PC-9 (cell line): Measurements from ENCODE around the gene CABP7. TPM values are rescaled to one million over a fixed set of nuclear protein-coding genes. Genes with fewer than 3 reads are reported as not detected.

Experiments used
- BruUV-seq: library from RNA; stranded (reverse); fragments of 400-500 nt; replicated peaks from 2 replicates; lab custom pipeline; 2021; lab: Mats Ljungman, UMichigan
- CTCF ChIA-PET: fragments of 300-600 bp; sonication (Branson Sonifier 250); formaldehyde crosslinking; loops from one replicate; lab custom pipeline; 2022; ENCODE audit warnings: antibody characterized with exemption; lab: Charles Lee
- POLR2A ChIA-PET: fragments of 300-600 bp; sonication (Branson Sonifier 250); formaldehyde crosslinking; loops from one replicate; lab custom pipeline; 2022; ENCODE audit warnings: antibody characterized with exemption; ENCODE audit not compliant: unreplicated experiment; lab: Charles Lee
- DNase-seq, 2 experiments: peaks; one replicate each; pipeline versions ENCODE4 v3.0.0 to v3.0.0-alpha.2; 2015 to 2022; ENCODE audit warnings: mixed read lengths in 1 of 2
- H2AFZ ChIP-seq: fragments of 200-600 bp; sonication (generic); 2 replicates; pipeline ENCODE4 v1.8.1; 2017; ENCODE audit warnings: antibody characterized with exemption
- H3F3A ChIP-seq: fragments of 200-600 bp; sonication (generic); 2 replicates; pipeline ENCODE4 v1.8.1; 2017; ENCODE audit warnings: antibody characterized with exemption, mild to moderate bottlenecking, low read depth; ENCODE audit not compliant: insufficient read depth
- H3K27ac ChIP-seq: fragments of 200-600 bp; sonication (generic); 2 replicates; pipeline ENCODE4 v1.6.1; 2016; ENCODE audit warnings: mixed run types
- H3K27me3 ChIP-seq: fragments of 200-600 bp; sonication (generic); 2 replicates; pipeline ENCODE4 v1.6.1; 2016; ENCODE audit warnings: low read depth, mixed run types; ENCODE audit not compliant: insufficient read depth
- H3K36me3 ChIP-seq: fragments of 200-600 bp; sonication (generic); 2 replicates; pipeline ENCODE4 v1.6.1; 2016; ENCODE audit warnings: low read depth, mixed run types
- H3K4me1 ChIP-seq: fragments of 200-600 bp; sonication (generic); replicated peaks from 2 replicates; pipeline ENCODE4 v1.6.1; 2016; ENCODE audit warnings: mixed run types; ENCODE audit not compliant: insufficient read depth
- H3K4me2 ChIP-seq: fragments of 200-600 bp; sonication (generic); 2 replicates; pipeline ENCODE4 v1.6.1; 2017; ENCODE audit warnings: mixed run types
- H3K4me3 ChIP-seq: fragments of 200-600 bp; sonication (generic); 2 replicates; pipeline ENCODE4 v1.6.1; 2016; ENCODE audit warnings: mixed run types
- H3K79me2 ChIP-seq: fragments of 200-600 bp; sonication (generic); 2 replicates; pipeline ENCODE4 v1.6.1; 2017; ENCODE audit warnings: low read depth, mixed run types
- H3K9me2 ChIP-seq: fragments of 200-600 bp; sonication (generic); 2 replicates; pipeline ENCODE4 v1.8.1; 2017; ENCODE audit warnings: mild to moderate bottlenecking; ENCODE audit not compliant: insufficient read depth
- H3K9me3 ChIP-seq: fragments of 200-600 bp; sonication (generic); 2 replicates; pipeline ENCODE4 v1.8.1; 2016; ENCODE audit warnings: low read depth; ENCODE audit not compliant: insufficient read depth
- H4K20me1 ChIP-seq: fragments of 200-600 bp; sonication (generic); 2 replicates; pipeline ENCODE4 v1.8.1; 2017; ENCODE audit not compliant: insufficient read depth
- CTCF ChIP-seq: fragments of 200-600 bp; sonication (generic); conservative IDR thresholded peaks from 2 replicates; pipeline ENCODE4 v1.6.1; 2017; ENCODE audit warnings: mixed run types, antibody characterized with exemption, mild to moderate bottlenecking, moderate library complexity
- EZH2 ChIP-seq: fragments of 200-600 bp; sonication (generic); IDR thresholded peaks from 2 replicates; pipeline ENCODE4 v1.8.0; 2017; ENCODE audit warnings: antibody characterized with exemption, low read depth
- intact Hi-C: fragments of 100-400 bp; cut with micrococcal nuclease; formaldehyde crosslinking; loops from one replicate; pipeline ENCODE4 v1.10.0; 2022; ENCODE audit not compliant: unreplicated experiment
- total RNA-seq: library from RNA; stranded (reverse); gene quantifications from 2 replicates; pipeline ENCODE4 v1.2.3, GENCODE V29; 2021

CABP7 gene
- total RNA-seq, 1 experiment from 2014 or later: 0.11 TPM

GRCh38 chr22:29702931-29703501 lies 16.8 kb upstream of the CABP7 start:
- CTCF ChIA-PET: interaction anchor here (0.5 to 0.6 kb wide), 2 partner anchors 118 to 247 kb away, joined by 3 to 4 read pairs; no protein-coding TSS in a partner anchor
- no peak overlapping the region for H3K4me3 ChIP-seq
- peaks cover 46% of the 10 kb centered on the region for H3F3A ChIP-seq
- no peaks in the 10 kb centered on the region for H3K27me3 ChIP-seq
- peak overlapping the region; percentile 81; the same call in 1 of the 2 replicates for H3K27ac ChIP-seq
- H3K4me1 ChIP-seq: peaks cover 54% of the 10 kb centered on the region
- no peaks in the 10 kb centered on the region for H3K36me3 ChIP-seq
- intact Hi-C loops: loop anchor here (2.0 to 5.0 kb wide), 5 partner anchors 60 to 384 kb away; no protein-coding TSS in a partner anchor
- TF ChIP-seq CTCF (no peak), EZH2 (no peak)
- H2AFZ ChIP-seq: no peak overlapping the region
- POLR2A ChIA-PET: interaction anchor here (0.6 kb wide), 1 partner anchor 95 kb away, joined by 6 read pairs; no protein-coding TSS in a partner anchor
- H3K4me2 ChIP-seq: peak overlapping the region; percentile 61
- BruUV-seq: no TSS peak
- no peak for DNase-seq
- no peaks in the 10 kb centered on the region for H3K79me2 ChIP-seq
- H4K20me1 ChIP-seq: no peaks in the 10 kb centered on the region
- no peaks in the 10 kb centered on the region for H3K9me3 ChIP-seq
- no peaks in the 10 kb centered on the region for H3K9me2 ChIP-seq

- Histone ChIP-seq H3K27me3 (no peaks in the 10 kb centered on the region), H4K20me1 (no peaks in the 10 kb centered on the region), H3K27ac (no peak overlapping the region), H3K79me2 (no peaks in the 10 kb centered on the region), H3K4me3 (no peak overlapping the region), H3F3A (peaks cover 46% of the 10 kb centered on the region), H3K4me1 (peaks cover 52% of the 10 kb centered on the region), H3K36me3 (no peaks in the 10 kb centered on the region), H3K9me3 (no peaks in the 10 kb centered on the region), H3K9me2 (no peaks in the 10 kb centered on the region), H3K4me2 (0 out of 2 replicates have a peak overlapping the region, but pooled peaks have one; percentile 61), H2AFZ (no peak overlapping the region)
- intact Hi-C loops: loop anchor here (2.0 to 5.0 kb wide), 5 partner anchors 59 to 384 kb away; no protein-coding TSS in a partner anchor
- no TSS peak for BruUV-seq
- ChIA-PET POLR2A (no interaction called here), CTCF (no interaction called here)
- DNase-seq: no peak
- TF ChIP-seq CTCF: no peak
Observed at GRCh38 chr22:29703569-29704195, 16.1 kb upstream of the CABP7 start.

GRCh38 chr22:29704528-29705285 lies 15.1 kb upstream of the CABP7 start:
- CTCF ChIA-PET: no interaction called here
- H3K27ac ChIP-seq: no peak overlapping the region
- no peak overlapping the region for H2AFZ ChIP-seq
- H3K4me1 ChIP-seq: peaks cover 42% of the 10 kb centered on the region
- no peak for TF ChIP-seq EZH2
- no peak for TF ChIP-seq CTCF
- no peaks in the 10 kb centered on the region for H3K36me3 ChIP-seq
- POLR2A ChIA-PET: interaction anchor here (0.7 kb wide), 1 partner anchor 81 kb away, joined by 4 read pairs; no protein-coding TSS in a partner anchor
- intact Hi-C loops: loop anchor here (5.0 kb wide), 4 partner anchors 93 to 383 kb away; no protein-coding TSS in a partner anchor
- no peak for DNase-seq
- no peaks in the 10 kb centered on the region for H3K79me2 ChIP-seq
- no peak overlapping the region for H3K4me3 ChIP-seq
- H3K9me3 ChIP-seq: no peaks in the 10 kb centered on the region
- no peaks in the 10 kb centered on the region for H3K27me3 ChIP-seq
- BruUV-seq: no TSS peak
- H3K9me2 ChIP-seq: no peaks in the 10 kb centered on the region
- H4K20me1 ChIP-seq: no peaks in the 10 kb centered on the region
- H3F3A ChIP-seq: peaks cover 40% of the 10 kb centered on the region
- H3K4me2 ChIP-seq: no peak overlapping the region
